ENCODE results near the gene TXNDC15.

The TXNDC15 gene

DNA sequence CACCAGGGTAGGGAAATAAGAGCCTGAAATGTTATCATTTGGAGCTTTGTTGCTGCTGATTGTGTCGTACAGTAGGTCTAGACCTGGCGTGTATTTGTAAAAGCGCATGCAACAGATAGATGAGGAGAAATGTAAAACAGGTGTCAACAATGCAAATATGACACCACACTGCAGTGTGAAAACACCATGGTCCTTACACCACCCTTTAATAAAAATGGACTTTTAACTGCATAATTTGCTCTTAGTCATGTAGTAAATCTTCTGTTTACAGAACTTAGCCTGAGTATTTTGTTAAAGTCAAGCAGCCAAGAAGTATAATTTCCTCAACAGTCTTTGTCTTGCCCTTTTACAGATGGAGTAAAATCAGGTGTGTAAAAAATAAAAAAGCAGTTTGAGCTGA, 44.7 kb downstream of the TXNDC15 start:
- WGBS (ENCODE audit: insufficient coverage, insufficient read length): no CpG with 5 or more reads among the region's 3 CpGs
- Histone ChIP-seq H3K4me1 (ENCODE audit: control insufficient read depth, insufficient read depth, low read length) (no peaks in the 10 kb centered on the region), H3K27ac (ENCODE audit: low read length) (no peak overlapping the region), H3K27me3 (ENCODE audit: control insufficient read depth, insufficient read depth, low read length) (no peaks in the 10 kb centered on the region), H3K9me3 (ENCODE audit: control insufficient read depth, insufficient read depth, low read length) (no peaks in the 10 kb centered on the region), H3K4me3 (ENCODE audit: low read length) (no peak overlapping the region), H3K36me3 (ENCODE audit: control insufficient read depth, insufficient read depth, low read length) (no peaks in the 10 kb centered on the region)
- DNase-seq (ENCODE audit: low read depth, low spot score): no peak

DNA sequence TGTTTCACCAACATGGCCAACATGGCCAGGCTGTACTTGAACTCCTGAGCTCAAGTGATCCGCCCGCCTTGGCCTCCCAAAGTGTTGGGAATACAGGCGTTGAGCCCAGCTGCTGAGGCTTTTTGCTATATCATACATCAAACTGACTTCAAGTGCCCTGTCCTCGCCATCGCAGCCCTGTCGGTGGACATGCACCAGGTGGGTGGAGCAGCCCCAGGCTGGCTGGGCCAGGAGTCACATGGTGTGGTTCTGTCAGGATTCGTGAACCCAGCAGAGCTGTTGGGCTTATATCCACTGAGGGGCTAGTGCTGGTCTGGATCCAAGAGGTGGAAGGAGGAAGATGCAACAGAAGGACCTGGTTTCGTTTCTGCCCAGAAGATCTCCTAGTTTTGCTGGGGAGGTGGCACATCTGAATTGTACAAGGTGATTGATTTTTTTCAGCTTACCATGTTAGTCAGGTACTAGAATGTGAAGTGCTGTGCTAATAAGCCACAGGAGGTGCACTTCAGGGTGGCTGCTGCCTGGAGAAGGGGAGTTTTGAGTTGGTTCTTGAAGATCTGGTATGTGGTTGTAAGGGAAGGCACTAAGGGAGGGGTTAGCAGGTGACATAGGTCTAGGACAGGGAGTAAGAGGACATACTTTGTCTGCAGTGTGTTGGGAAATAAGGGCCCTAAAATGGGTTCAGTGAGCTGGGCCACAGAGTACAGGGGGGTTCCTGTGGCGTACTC, 46.8 kb downstream of the TXNDC15 start:
- DNase-seq (ENCODE audit: low read depth, low spot score): no peak
- no peaks in the 10 kb centered on the region for H3K4me1 ChIP-seq (ENCODE audit: control insufficient read depth, insufficient read depth, low read length)
- no peak overlapping the region for H3K4me3 ChIP-seq (ENCODE audit: low read length)
- no peaks in the 10 kb centered on the region for H3K27me3 ChIP-seq (ENCODE audit: control insufficient read depth, insufficient read depth, low read length)
- H3K27ac ChIP-seq (ENCODE audit: low read length): no peak overlapping the region
- no CpG with 5 or more reads among the region's 9 CpGs for WGBS (ENCODE audit: insufficient coverage, insufficient read length)
- H3K36me3 ChIP-seq (ENCODE audit: control insufficient read depth, insufficient read depth, low read length): no peaks in the 10 kb centered on the region
- H3K9me3 ChIP-seq (ENCODE audit: control insufficient read depth, insufficient read depth, low read length): no peaks in the 10 kb centered on the region

DNA sequence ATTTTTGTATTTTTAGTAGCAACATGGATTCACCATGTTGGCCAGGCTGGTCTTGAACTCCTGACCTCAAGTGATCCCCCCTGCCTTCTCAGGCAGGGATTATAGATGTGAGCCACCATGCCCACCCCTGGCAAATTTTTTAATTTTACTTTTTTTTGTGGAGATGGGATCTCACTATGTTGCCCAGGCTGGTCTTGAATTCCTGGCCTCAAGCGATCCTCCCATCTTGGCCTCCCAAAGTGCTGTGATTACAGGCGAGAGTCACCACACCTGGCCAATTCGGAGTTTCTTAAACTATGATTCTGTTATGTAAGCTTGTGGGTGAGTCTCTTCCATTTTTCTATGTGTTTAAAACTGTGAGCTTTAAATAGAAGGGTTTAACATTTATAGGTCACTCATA, 58.3 kb downstream of the TXNDC15 start:
- Histone ChIP-seq H3K9me3 (ENCODE audit: control insufficient read depth, insufficient read depth, low read length) (no peaks in the 10 kb centered on the region), H3K36me3 (ENCODE audit: control insufficient read depth, insufficient read depth, low read length) (no peaks in the 10 kb centered on the region), H3K4me3 (ENCODE audit: low read length) (no peak overlapping the region), H3K27me3 (ENCODE audit: control insufficient read depth, insufficient read depth, low read length) (no peaks in the 10 kb centered on the region), H3K4me1 (ENCODE audit: control insufficient read depth, insufficient read depth, low read length) (no peaks in the 10 kb centered on the region), H3K27ac (ENCODE audit: low read length) (no peak overlapping the region)
- no peak for DNase-seq (ENCODE audit: low read depth, low spot score)
- WGBS (ENCODE audit: insufficient coverage, insufficient read length): no CpG with 5 or more reads among the region's 3 CpGs

DNA sequence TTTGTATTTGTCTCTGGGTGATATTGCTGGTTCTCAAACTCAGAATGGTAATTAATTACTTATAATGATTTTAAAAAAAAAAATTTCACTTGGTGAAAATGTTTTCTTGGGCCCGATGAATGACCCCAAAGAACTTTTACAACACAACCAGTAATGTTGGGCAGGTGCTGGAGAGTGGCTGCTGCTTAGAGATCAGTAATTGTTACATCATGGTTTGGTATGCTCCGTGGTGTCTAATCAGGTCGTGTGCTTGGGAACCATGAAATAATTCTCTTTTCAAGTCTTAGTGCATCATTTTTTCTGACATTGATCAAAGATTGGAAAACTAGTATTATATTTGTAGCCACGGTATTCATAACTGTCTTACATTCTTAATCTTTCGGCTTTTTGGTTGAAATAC, 60.0 kb downstream of the TXNDC15 start:
- Histone ChIP-seq H3K27me3 (ENCODE audit: control insufficient read depth, insufficient read depth, low read length) (no peaks in the 10 kb centered on the region; the same call in 1 of the 2 replicates), H3K4me1 (ENCODE audit: control insufficient read depth, insufficient read depth, low read length) (no peaks in the 10 kb centered on the region), H3K36me3 (ENCODE audit: control insufficient read depth, insufficient read depth, low read length) (no peaks in the 10 kb centered on the region), H3K9me3 (ENCODE audit: control insufficient read depth, insufficient read depth, low read length) (no peaks in the 10 kb centered on the region), H3K4me3 (ENCODE audit: low read length) (no peak overlapping the region), H3K27ac (ENCODE audit: low read length) (no peak overlapping the region)
- DNase-seq (ENCODE audit: low read depth, low spot score): no peak
- WGBS (ENCODE audit: insufficient coverage, insufficient read length): no CpG with 5 or more reads among the region's 5 CpGs

DNA sequence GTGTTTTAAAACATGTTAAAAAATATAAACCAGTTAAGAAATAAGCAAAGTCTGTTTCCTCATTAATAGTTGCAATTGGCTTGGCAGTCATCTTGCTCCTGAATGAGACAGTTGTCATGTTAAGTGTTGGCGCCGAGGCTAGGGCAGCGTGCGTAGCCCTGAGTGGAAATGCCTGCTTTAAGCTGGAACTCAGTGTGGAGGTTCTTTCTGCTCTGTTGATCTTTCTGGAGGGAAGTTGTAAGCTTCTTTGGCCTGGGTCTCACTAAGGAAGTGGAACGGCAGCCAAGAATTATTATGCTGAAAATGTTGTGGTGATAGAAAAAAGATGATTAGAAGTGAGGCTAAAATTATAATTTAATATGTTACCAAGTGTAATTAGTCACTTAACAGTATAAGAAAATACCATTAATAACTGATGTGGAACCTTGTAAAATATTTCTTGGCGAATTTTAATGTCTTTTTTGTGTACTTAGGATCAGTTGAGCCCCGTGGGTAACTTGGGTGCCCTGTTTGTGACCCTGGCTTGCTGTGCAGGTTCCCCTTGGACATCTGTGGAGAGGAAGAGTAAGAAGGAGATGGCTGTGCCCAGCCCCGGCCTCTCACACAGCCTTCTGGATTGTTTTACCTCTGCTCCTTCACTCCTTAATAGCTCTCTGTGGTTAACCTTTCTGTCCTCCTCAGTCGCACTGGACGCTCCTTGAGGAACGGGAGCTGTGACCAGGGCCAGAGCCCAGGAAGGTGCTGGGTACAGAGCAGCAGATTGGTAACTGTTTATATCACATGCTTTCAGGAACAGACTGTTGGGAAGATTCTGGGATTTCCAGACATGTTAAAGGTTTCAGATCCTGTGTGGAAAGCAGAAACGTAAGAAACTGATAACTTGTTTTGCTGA, 61.8 kb downstream of the TXNDC15 start:
- no peak overlapping the region for H3K27ac ChIP-seq (ENCODE audit: low read length)
- no peak overlapping the region for H3K4me3 ChIP-seq (ENCODE audit: low read length)
- H3K27me3 ChIP-seq (ENCODE audit: control insufficient read depth, insufficient read depth, low read length): no peaks in the 10 kb centered on the region; the same call in 1 of the 2 replicates
- no peak for DNase-seq (ENCODE audit: low read depth, low spot score)
- no peaks in the 10 kb centered on the region for H3K9me3 ChIP-seq (ENCODE audit: control insufficient read depth, insufficient read depth, low read length)
- H3K4me1 ChIP-seq (ENCODE audit: control insufficient read depth, insufficient read depth, low read length): no peaks in the 10 kb centered on the region
- H3K36me3 ChIP-seq (ENCODE audit: control insufficient read depth, insufficient read depth, low read length): no peaks in the 10 kb centered on the region
- WGBS (ENCODE audit: insufficient coverage, insufficient read length): no CpG with 5 or more reads among the region's 12 CpGs

DNA sequence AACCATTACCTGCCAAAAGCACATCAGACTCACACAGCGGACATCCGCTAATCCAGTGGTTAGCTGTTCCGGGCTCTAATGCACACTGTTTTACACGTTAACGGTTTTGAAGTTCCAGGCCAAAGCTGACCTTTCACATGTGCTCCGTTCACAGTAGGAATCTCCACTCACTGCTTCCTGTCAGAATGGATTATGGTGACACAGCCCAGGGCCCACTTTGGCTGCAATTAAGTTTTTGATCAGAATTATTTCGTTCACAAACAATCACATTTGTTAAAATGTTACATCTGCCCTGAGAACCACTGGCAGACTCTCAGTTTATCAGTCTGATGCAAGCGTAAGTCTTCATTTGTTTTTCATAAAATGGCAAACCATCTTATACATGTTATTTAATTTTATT, 63.4 kb downstream of the TXNDC15 start:
- no CpG with 5 or more reads among the region's 8 CpGs for WGBS (ENCODE audit: insufficient coverage, insufficient read length)
- no peak overlapping the region for H3K4me3 ChIP-seq (ENCODE audit: low read length)
- H3K27ac ChIP-seq (ENCODE audit: low read length): no peak overlapping the region

DNA sequence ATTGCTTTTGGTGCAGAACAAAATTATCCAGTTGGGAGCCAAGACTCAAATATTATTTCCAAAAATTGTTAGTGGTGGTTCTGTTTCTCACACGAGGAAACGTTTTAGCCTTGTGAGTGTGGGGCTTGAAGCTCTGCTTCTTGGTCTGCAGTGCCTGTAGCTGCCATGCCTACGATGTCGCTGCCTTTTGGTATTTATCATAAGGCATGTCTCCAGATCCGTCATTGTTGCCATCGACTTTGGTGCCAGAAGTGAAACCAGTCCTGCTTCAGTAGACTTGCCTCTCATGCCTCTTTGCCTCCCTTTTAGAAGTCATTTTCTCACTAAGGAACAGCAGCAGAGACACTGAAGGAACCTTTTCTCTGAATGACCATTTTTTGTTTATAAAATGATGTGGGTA, 63.9 kb downstream of the TXNDC15 start:
- H3K27me3 ChIP-seq (ENCODE audit: control insufficient read depth, insufficient read depth, low read length): no peaks in the 10 kb centered on the region; the same call in 1 of the 2 replicates
- whole genome bisulfite sequencing (ENCODE audit: insufficient coverage, insufficient read length): no CpG with 5 or more reads among the region's 6 CpGs

More for the DNA sequence above, 63.4 kb downstream of the TXNDC15 start:
- no peak for DNase-seq (ENCODE audit: low read depth, low spot score)
- Histone ChIP-seq H3K27me3 (ENCODE audit: control insufficient read depth, insufficient read depth, low read length) (no peaks in the 10 kb centered on the region; the same call in 1 of the 2 replicates), H3K36me3 (ENCODE audit: control insufficient read depth, insufficient read depth, low read length) (no peaks in the 10 kb centered on the region), H3K9me3 (ENCODE audit: control insufficient read depth, insufficient read depth, low read length) (no peaks in the 10 kb centered on the region), H3K4me1 (ENCODE audit: control insufficient read depth, insufficient read depth, low read length) (no peaks in the 10 kb centered on the region)

DNA sequence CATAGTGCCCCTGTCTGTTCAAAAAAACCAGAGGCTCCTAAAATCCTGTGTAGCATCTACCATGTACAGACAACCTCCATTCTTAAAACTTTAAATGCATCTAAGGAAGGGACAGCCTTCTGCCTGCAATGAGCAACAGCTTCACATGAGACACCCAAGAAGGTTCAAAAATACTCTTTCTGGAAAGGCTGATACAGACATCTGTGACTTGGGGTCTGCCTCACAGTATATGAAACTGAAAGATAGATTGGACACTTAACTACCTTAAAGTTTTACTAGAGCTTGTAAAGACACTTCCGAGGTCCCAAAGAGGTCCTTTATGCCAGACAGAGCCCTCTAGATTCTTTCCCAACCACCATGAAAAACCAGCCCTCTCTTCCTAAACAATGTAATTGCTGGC, 65.3 kb downstream of the TXNDC15 start:
- WGBS (ENCODE audit: insufficient coverage, insufficient read length): no CpG with 5 or more reads among the region's 1 CpG
- Histone ChIP-seq H3K27ac (ENCODE audit: low read length) (no peak overlapping the region), H3K9me3 (ENCODE audit: control insufficient read depth, insufficient read depth, low read length) (no peaks in the 10 kb centered on the region), H3K4me1 (ENCODE audit: control insufficient read depth, insufficient read depth, low read length) (no peaks in the 10 kb centered on the region), H3K27me3 (ENCODE audit: control insufficient read depth, insufficient read depth, low read length) (no peaks in the 10 kb centered on the region; the same call in 1 of the 2 replicates), H3K4me3 (ENCODE audit: low read length) (no peak overlapping the region), H3K36me3 (ENCODE audit: control insufficient read depth, insufficient read depth, low read length) (no peaks in the 10 kb centered on the region)
- DNase-seq (ENCODE audit: low read depth, low spot score): no peak

More for the DNA sequence above, 63.9 kb downstream of the TXNDC15 start:
- H3K4me3 ChIP-seq (ENCODE audit: low read length): no peak overlapping the region
- no peak overlapping the region for H3K27ac ChIP-seq (ENCODE audit: low read length)
- no peaks in the 10 kb centered on the region for H3K9me3 ChIP-seq (ENCODE audit: control insufficient read depth, insufficient read depth, low read length)
- no peaks in the 10 kb centered on the region for H3K4me1 ChIP-seq (ENCODE audit: control insufficient read depth, insufficient read depth, low read length)
- no peak for DNase-seq (ENCODE audit: low read depth, low spot score)
- no peaks in the 10 kb centered on the region for H3K36me3 ChIP-seq (ENCODE audit: control insufficient read depth, insufficient read depth, low read length)

DNA sequence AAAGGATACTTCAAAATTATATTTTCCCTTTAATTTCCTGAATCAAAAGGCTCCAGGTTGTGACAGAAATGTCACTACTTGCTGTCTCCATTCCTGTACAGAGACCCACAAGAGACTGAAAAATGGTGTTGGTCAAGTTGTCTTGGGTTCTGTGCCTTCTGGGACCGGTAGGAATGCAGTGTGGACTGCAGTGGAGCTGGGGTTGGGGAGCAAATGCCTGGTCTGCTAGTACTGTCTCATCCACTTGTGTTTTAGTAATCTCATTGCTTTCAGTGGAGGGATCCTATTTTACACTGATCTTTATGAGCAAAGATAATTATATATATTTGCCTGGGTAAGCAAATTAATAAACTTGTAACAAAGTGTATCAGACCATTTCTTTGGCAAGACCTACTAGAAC, 69.4 kb downstream of the TXNDC15 start:
- no peaks in the 10 kb centered on the region for H3K36me3 ChIP-seq (ENCODE audit: control insufficient read depth, insufficient read depth, low read length)
- no peaks in the 10 kb centered on the region for H3K27me3 ChIP-seq (ENCODE audit: control insufficient read depth, insufficient read depth, low read length)
- no peaks in the 10 kb centered on the region for H3K9me3 ChIP-seq (ENCODE audit: control insufficient read depth, insufficient read depth, low read length)
- no peak overlapping the region for H3K27ac ChIP-seq (ENCODE audit: low read length)
- DNase-seq (ENCODE audit: low read depth, low spot score): no peak
- H3K4me3 ChIP-seq (ENCODE audit: low read length): no peak overlapping the region
- no peaks in the 10 kb centered on the region for H3K4me1 ChIP-seq (ENCODE audit: control insufficient read depth, insufficient read depth, low read length)
- no CpG with 5 or more reads among the region's 1 CpG for WGBS (ENCODE audit: insufficient coverage, insufficient read length)

DNA sequence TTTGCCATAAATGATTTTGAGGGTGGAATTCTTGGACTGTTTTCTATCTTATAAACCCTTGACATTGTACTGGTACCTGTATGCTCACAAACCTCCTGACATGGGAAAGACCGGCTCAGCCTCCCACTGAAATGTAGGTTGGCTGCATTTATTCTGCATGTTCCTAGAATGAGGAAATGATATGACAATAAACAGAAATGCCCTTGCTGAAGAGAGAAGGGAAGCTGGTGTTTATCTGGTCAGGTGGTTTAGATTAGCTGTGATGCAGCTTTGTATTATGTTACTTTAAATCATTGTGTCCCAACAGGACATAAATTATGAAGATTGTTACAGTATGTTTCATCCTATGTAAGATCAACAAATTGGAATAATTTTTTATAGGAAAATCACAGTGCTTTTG, 70.5 kb downstream of the TXNDC15 start:
- WGBS (ENCODE audit: insufficient coverage, insufficient read length): no CpG with 5 or more reads among the region's 1 CpG
- Histone ChIP-seq H3K27me3 (ENCODE audit: control insufficient read depth, insufficient read depth, low read length) (no peaks in the 10 kb centered on the region), H3K4me3 (ENCODE audit: low read length) (no peak overlapping the region), H3K36me3 (ENCODE audit: control insufficient read depth, insufficient read depth, low read length) (no peaks in the 10 kb centered on the region), H3K4me1 (ENCODE audit: control insufficient read depth, insufficient read depth, low read length) (no peaks in the 10 kb centered on the region), H3K27ac (ENCODE audit: low read length) (no peak overlapping the region), H3K9me3 (ENCODE audit: control insufficient read depth, insufficient read depth, low read length) (no peaks in the 10 kb centered on the region)
- DNase-seq (ENCODE audit: low read depth, low spot score): no peak
